Esophagus squamous epithelium (tissue), 4 donors: ENCODE measurements around the gene ARHGEF12.

Source experiments
- POLR2A ChIP-seq, 4 donors: fragments of 450-650 bp; IDR thresholded peaks; one replicate each; pipeline ENCODE4 v1.6.1; 2017; ENCODE audit warnings: antibody characterized with exemption in 4 of 4, mild to moderate bottlenecking in 4 of 4, moderate library complexity in 3 of 4
- TF ChIP-seq, protein P1 (sequence below), 6 experiments: fragments of 450-650 bp in 4 of 6; fragments of 200-600 bp in 2 of 6; sonication (generic) in 2 of 6; IDR thresholded peaks; one replicate each; pipeline ENCODE4 v1.5.1; 2016 to 2019; ENCODE audit warnings: antibody characterized with exemption in 6 of 6, mild to moderate bottlenecking in 4 of 6, moderate library complexity in 4 of 6

DNA sequence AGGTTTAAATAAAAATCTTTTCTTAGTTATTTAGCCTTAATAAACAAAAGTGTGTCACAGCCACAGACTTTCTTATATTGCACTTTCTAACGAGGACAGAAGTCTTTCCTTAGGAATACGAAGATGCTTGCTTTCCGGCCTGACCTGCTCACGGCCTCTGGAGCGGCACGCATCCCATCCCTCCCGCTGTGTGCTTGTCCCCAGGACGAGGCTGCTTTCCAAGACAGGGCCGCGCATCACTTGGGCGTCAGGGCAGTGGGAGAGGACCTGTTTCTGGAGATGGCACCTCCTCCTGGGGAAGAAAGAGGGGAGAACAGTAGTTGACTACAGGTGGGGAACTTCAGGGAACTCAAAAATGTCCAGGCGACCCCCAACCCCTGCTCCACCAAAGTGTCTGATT is 201.8 kb downstream of the ARHGEF12 start:
- no peak for TF ChIP-seq POLR2A (IDR thresholded peaks at IDR 0.05)
- TF ChIP-seq, protein P1, sequence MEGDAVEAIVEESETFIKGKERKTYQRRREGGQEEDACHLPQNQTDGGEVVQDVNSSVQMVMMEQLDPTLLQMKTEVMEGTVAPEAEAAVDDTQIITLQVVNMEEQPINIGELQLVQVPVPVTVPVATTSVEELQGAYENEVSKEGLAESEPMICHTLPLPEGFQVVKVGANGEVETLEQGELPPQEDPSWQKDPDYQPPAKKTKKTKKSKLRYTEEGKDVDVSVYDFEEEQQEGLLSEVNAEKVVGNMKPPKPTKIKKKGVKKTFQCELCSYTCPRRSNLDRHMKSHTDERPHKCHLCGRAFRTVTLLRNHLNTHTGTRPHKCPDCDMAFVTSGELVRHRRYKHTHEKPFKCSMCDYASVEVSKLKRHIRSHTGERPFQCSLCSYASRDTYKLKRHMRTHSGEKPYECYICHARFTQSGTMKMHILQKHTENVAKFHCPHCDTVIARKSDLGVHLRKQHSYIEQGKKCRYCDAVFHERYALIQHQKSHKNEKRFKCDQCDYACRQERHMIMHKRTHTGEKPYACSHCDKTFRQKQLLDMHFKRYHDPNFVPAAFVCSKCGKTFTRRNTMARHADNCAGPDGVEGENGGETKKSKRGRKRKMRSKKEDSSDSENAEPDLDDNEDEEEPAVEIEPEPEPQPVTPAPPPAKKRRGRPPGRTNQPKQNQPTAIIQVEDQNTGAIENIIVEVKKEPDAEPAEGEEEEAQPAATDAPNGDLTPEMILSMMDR (IDR thresholded peaks at IDR 0.05) = no peak
